Measurements from ENCODE around the gene CNMD. TPM values are rescaled to one million over a fixed set of nuclear protein-coding genes. Genes with fewer than 3 reads are reported as not detected.

The CNMD gene
- total and polyA plus RNA-seq, 2 of the 8 experiments (the other 6 are each of a cell fraction or from before 2014, with no cell fraction given) = 87.4 to 113 TPM

Other genes starting within 250 kb of the CNMD start
- 7.3 and 8.9 TPM in 2 replicates for gene HNRNPA1L2, start 97.4 kb downstream of the CNMD start, total RNA-seq (2021; fragmentation: NEBNext Ultra II Directional; extraction: Animal tissue kit (Norgen Biotek cat#: 25700))
- 3.1 and 3.7 TPM in 2 replicates for gene HNRNPA1L2, start 97.4 kb downstream of the CNMD start, polyA plus RNA-seq (2011; rRNA removed)
- gene SUGT1, start 87.0 kb downstream of the CNMD start, total RNA-seq (2021; fragmentation: NEBNext Ultra II Directional; extraction: Animal tissue kit (Norgen Biotek cat#: 25700)) = 99.4 and 103 TPM in 2 replicates
- 21.0 and 25.7 TPM in 2 replicates for gene SUGT1, start 87.0 kb downstream of the CNMD start, polyA plus RNA-seq (2011; rRNA removed)
- gene PCDH8, start 108.8 kb upstream of the CNMD start, total RNA-seq (2021; fragmentation: NEBNext Ultra II Directional; extraction: Animal tissue kit (Norgen Biotek cat#: 25700)) = 0.82 and 1.7 TPM in 2 replicates
- 1.6 and 2.6 TPM in 2 replicates for gene PCDH8, start 108.8 kb upstream of the CNMD start, polyA plus RNA-seq (2011; rRNA removed)

All from H1 (cell line).